ENCODE results near the gene DMD.

DMD gene

DNA sequence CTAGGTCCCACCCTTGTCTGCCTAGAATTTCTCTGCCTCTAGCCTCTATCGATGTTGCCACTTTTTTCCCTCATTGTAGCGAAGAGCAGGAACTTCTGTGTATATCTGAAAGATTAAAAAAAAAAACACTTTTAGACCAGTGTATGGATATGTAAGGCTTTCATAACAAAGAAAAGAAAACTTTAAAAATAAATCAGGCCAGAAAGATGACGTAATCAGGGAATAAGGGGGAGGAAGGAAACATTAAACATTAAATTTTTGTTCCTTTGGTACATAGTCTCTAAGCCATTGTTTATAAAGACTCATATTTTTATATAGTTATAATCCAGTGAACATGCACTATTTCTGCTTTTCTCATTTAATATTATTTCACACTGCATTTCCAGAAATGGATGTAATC is 2113.3 kb downstream of the DMD start:
- DNase-seq (ENCODE audit: extremely low read depth in 1 of 2, low read depth in 1 of 2) = no peak

- no peak for DNase-seq (ENCODE audit: extremely low read depth in 1 of 2, low read depth in 1 of 2)
Observed at GRCh38 chrX:31093639-31093975, 2117.7 kb downstream of the DMD start.

DNA sequence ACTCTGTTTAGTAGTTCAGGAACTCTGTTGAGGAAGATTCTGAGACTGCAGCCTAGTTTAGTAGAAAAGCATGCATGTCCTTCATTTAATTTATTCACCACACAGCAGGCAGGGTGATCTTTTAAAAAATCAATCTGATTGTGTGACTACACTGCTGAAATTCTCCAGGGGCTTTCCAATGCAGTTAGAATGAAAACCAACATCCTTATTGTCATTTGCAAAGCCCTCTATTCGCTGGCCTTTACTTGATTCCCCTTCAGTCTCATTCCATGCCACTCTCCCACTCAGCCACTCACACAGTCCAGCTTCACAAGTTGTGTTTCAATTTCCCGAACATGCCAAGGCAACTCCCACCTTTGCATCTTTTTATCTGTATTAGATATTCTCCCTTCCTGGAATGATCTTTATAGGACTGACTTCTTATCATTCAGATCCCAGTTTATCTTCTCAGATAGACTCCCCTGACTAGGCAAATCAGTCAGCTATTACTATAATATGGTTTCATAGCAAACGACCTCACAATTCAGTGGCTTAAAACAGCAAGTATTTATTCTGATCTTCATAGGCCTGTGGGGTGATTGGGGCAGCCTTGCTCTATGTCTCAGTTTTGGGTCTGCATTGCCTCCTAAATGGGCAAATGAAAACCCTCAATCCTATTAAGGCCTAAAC is 2118.2 kb downstream of the DMD start:
- no peak for DNase-seq (ENCODE audit: extremely low read depth in 1 of 2, low read depth in 1 of 2)

DNA sequence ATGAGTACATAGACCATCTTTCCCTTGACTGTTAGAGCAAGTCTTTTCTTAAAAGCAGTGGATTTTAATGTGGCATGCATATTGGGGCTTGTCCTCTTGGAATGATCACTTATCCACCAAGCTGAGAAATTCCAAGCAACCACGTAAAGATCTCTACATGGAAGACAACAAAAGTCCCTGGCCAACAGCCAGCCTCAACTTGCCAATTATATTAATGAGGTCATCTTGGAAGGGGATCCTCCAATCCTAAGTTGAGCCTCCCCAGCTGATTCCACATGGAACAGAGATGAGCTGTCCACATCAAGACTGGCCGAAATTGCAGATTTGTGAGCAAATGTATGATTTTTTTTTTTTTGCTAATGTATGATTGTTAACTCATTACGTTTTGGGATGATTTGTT is 2118.9 kb downstream of the DMD start:
- no peak for DNase-seq (ENCODE audit: extremely low read depth in 1 of 2, low read depth in 1 of 2)

- no peak for DNase-seq (ENCODE audit: extremely low read depth in 1 of 2, low read depth in 1 of 2)
Observed at GRCh38 chrX:31091819-31092218, 2119.5 kb downstream of the DMD start.

GRCh38 chrX:31074522-31074921 is 2136.8 kb downstream of the DMD start:
- DNase-seq (ENCODE audit: extremely low read depth in 1 of 2, low read depth in 1 of 2) = no peak

- DNase-seq (ENCODE audit: extremely low read depth in 1 of 2, low read depth in 1 of 2) = no peak
Observed at GRCh38 chrX:31071725-31072124, 2139.6 kb downstream of the DMD start, which contains the start of gene FTHL17. Gene FTHL17, minus strand, starts transcription at chrX:31072041. Its CDS starts 88 bp downstream, at chrX:31071953.

DNA sequence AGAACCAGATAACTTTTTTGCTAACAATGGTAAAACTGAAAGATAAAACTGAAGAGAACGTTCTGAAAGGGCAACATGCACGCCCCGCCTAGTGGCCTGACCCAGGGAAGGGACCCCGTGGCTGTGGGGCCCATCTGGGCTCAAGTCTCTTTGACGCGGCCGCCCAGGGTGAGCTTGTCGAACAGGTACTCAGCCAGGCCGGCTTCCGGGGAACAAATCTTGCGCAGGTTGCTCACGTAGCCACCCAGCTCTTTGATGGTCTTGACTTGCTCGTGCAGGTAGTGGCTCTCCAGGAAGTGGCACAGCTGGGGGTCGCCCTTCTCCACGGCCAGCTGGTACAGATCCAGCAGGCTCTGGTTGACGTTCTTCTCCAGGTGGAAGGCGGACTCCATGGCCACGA is 2140.1 kb downstream of the DMD start:
- DNase-seq (ENCODE audit: extremely low read depth in 1 of 2, low read depth in 1 of 2) = no peak

DNA sequence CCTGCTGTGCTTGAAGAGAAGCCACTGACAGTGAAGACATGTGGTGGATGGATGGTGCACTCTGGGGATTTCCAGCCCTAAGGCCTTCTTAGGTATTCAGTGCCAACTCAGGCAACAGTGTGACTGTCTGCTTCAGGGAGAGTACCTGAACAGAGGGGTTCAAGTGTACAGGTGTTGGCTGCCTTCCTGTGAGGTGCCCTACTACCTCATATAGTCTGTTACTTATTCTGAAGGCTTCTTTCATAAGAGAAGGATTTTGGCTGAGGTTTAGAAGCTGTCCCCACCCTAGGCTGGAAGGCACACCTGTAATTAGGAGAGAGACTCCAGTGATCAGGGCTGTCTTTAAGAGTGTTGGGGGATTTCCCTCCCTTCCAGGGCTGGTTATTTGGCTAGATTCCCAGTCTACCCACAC is 2141.3 kb downstream of the DMD start:
- DNase-seq (ENCODE audit: extremely low read depth in 1 of 2, low read depth in 1 of 2) = no peak
